Measurements from ENCODE around the gene PILRB.
"Not testable (repeated sequence)": the region's sequence is repeated elsewhere in the genome, so short reads cannot be mapped to it uniquely, and the experiment has no call there.

Gene PILRB

GRCh38 chr7:100382234-100382853 lies 24.4 kb downstream of the PILRB start:
- H3K4me3 ChIP-seq (ENCODE audit: low read length); H3K4me2 ChIP-seq (ENCODE audit: low read length); H3K9ac ChIP-seq (ENCODE audit: low read depth, low read length); H3K9me3 ChIP-seq (replicated peaks; ENCODE audit: low read length); H3K4me1 ChIP-seq (ENCODE audit: control insufficient read depth, insufficient read depth, low read length); H3K36me3 ChIP-seq (ENCODE audit: insufficient read depth, low read length): not testable (repeated sequence)
- peaks cover 19% of the 10 kb centered on the region for H3K27me3 ChIP-seq (ENCODE audit: control insufficient read depth, insufficient read depth, low read length)

- no peaks in the 10 kb centered on the region for H3K4me1 ChIP-seq (ENCODE audit: control insufficient read depth, insufficient read depth, low read length)
- H3K36me3 ChIP-seq (ENCODE audit: insufficient read depth, low read length): no peaks in the 10 kb centered on the region
- no peak overlapping the region for H3K4me3 ChIP-seq (ENCODE audit: low read length)
- H3K4me2 ChIP-seq (ENCODE audit: low read length): no peak overlapping the region
- H3K9me3 ChIP-seq (replicated peaks; ENCODE audit: low read length): no peaks in the 10 kb centered on the region
- H3K27me3 ChIP-seq (ENCODE audit: control insufficient read depth, insufficient read depth, low read length): peaks cover 36% of the 10 kb centered on the region
- no peak overlapping the region for H3K9ac ChIP-seq (ENCODE audit: low read depth, low read length)
These were observed 26.8 kb downstream of the PILRB start for GRCh38 chr7:100384628-100385294.

- Histone ChIP-seq H3K27me3 (ENCODE audit: control insufficient read depth, insufficient read depth, low read length) (peaks cover 49% of the 10 kb centered on the region), H3K4me1 (ENCODE audit: control insufficient read depth, insufficient read depth, low read length) (no peaks in the 10 kb centered on the region), H3K36me3 (ENCODE audit: insufficient read depth, low read length) (no peaks in the 10 kb centered on the region), H3K9ac (ENCODE audit: low read depth, low read length) (no peak overlapping the region), H3K9me3 (replicated peaks; ENCODE audit: low read length) (no peaks in the 10 kb centered on the region), H3K4me2 (ENCODE audit: low read length) (no peak overlapping the region), H3K4me3 (ENCODE audit: low read length) (no peak overlapping the region)
These were observed 29.0 kb downstream of the PILRB start for GRCh38 chr7:100386940-100387339.

GRCh38 chr7:100387695-100388094 lies 29.8 kb downstream of the PILRB start:
- Histone ChIP-seq H3K9ac (ENCODE audit: low read depth, low read length) (no peak overlapping the region), H3K4me1 (ENCODE audit: control insufficient read depth, insufficient read depth, low read length) (no peaks in the 10 kb centered on the region), H3K27me3 (ENCODE audit: control insufficient read depth, insufficient read depth, low read length) (peaks cover 54% of the 10 kb centered on the region), H3K4me2 (ENCODE audit: low read length) (no peak overlapping the region), H3K36me3 (ENCODE audit: insufficient read depth, low read length) (no peaks in the 10 kb centered on the region), H3K4me3 (ENCODE audit: low read length) (no peak overlapping the region), H3K9me3 (replicated peaks; ENCODE audit: low read length) (no peaks in the 10 kb centered on the region)

GRCh38 chr7:100389437-100390088 lies 31.6 kb downstream of the PILRB start:
- Histone ChIP-seq H3K27me3 (ENCODE audit: control insufficient read depth, insufficient read depth, low read length) (peaks cover 59% of the 10 kb centered on the region), H3K4me2 (ENCODE audit: low read length) (no peak overlapping the region), H3K9me3 (replicated peaks; ENCODE audit: low read length) (no peaks in the 10 kb centered on the region), H3K4me3 (ENCODE audit: low read length) (no peak overlapping the region), H3K9ac (ENCODE audit: low read depth, low read length) (no peak overlapping the region), H3K36me3 (ENCODE audit: insufficient read depth, low read length) (no peaks in the 10 kb centered on the region), H3K4me1 (ENCODE audit: control insufficient read depth, insufficient read depth, low read length) (no peaks in the 10 kb centered on the region)

GRCh38 chr7:100390286-100391009 lies 32.5 kb downstream of the PILRB start:
- Histone ChIP-seq H3K4me1 (ENCODE audit: control insufficient read depth, insufficient read depth, low read length) (no peaks in the 10 kb centered on the region), H3K9ac (ENCODE audit: low read depth, low read length) (no peak overlapping the region), H3K36me3 (ENCODE audit: insufficient read depth, low read length) (no peaks in the 10 kb centered on the region), H3K27me3 (ENCODE audit: control insufficient read depth, insufficient read depth, low read length) (peaks cover 56% of the 10 kb centered on the region), H3K4me3 (ENCODE audit: low read length) (no peak overlapping the region), H3K9me3 (replicated peaks; ENCODE audit: low read length) (no peaks in the 10 kb centered on the region), H3K4me2 (ENCODE audit: low read length) (no peak overlapping the region)

- H3K9me3 ChIP-seq (replicated peaks; ENCODE audit: low read length): no peaks in the 10 kb centered on the region
These were observed 35.5 kb downstream of the PILRB start for GRCh38 chr7:100393233-100393905.

GRCh38 chr7:100394077-100394476 lies 36.2 kb downstream of the PILRB start:
- Histone ChIP-seq H3K4me1 (ENCODE audit: control insufficient read depth, insufficient read depth, low read length) (no peaks in the 10 kb centered on the region), H3K9ac (ENCODE audit: low read depth, low read length) (no peak overlapping the region), H3K27me3 (ENCODE audit: control insufficient read depth, insufficient read depth, low read length) (peaks cover 55% of the 10 kb centered on the region), H3K36me3 (ENCODE audit: insufficient read depth, low read length) (no peaks in the 10 kb centered on the region), H3K4me3 (ENCODE audit: low read length) (no peak overlapping the region), H3K9me3 (replicated peaks; ENCODE audit: low read length) (no peaks in the 10 kb centered on the region), H3K4me2 (ENCODE audit: low read length) (no peak overlapping the region)

More at GRCh38 chr7:100393233-100393905, 35.5 kb downstream of the PILRB start:
- H3K27me3 ChIP-seq (ENCODE audit: control insufficient read depth, insufficient read depth, low read length): peaks cover 51% of the 10 kb centered on the region
- H3K4me3 ChIP-seq (ENCODE audit: low read length): no peak overlapping the region
- no peak overlapping the region for H3K9ac ChIP-seq (ENCODE audit: low read depth, low read length)
- H3K4me1 ChIP-seq (ENCODE audit: control insufficient read depth, insufficient read depth, low read length): no peaks in the 10 kb centered on the region
- no peaks in the 10 kb centered on the region for H3K36me3 ChIP-seq (ENCODE audit: insufficient read depth, low read length)
- H3K4me2 ChIP-seq (ENCODE audit: low read length): no peak overlapping the region

- peaks cover 38% of the 10 kb centered on the region for H3K27me3 ChIP-seq (ENCODE audit: control insufficient read depth, insufficient read depth, low read length)
- no peaks in the 10 kb centered on the region for H3K36me3 ChIP-seq (ENCODE audit: insufficient read depth, low read length)
- no peak overlapping the region for H3K4me2 ChIP-seq (ENCODE audit: low read length)
- H3K9ac ChIP-seq (ENCODE audit: low read depth, low read length): no peak overlapping the region
- no peaks in the 10 kb centered on the region for H3K9me3 ChIP-seq (replicated peaks; ENCODE audit: low read length)
- no peaks in the 10 kb centered on the region for H3K4me1 ChIP-seq (ENCODE audit: control insufficient read depth, insufficient read depth, low read length)
- no peak overlapping the region for H3K4me3 ChIP-seq (ENCODE audit: low read length)
These were observed 38.6 kb downstream of the PILRB start for GRCh38 chr7:100396421-100396982.

GRCh38 chr7:100397315-100398081 lies 39.6 kb downstream of the PILRB start:
- Histone ChIP-seq H3K4me1 (ENCODE audit: control insufficient read depth, insufficient read depth, low read length) (no peaks in the 10 kb centered on the region), H3K4me3 (ENCODE audit: low read length) (no peak overlapping the region), H3K27me3 (ENCODE audit: control insufficient read depth, insufficient read depth, low read length) (peaks cover 38% of the 10 kb centered on the region), H3K36me3 (ENCODE audit: insufficient read depth, low read length) (no peaks in the 10 kb centered on the region), H3K4me2 (ENCODE audit: low read length) (no peak overlapping the region), H3K9ac (ENCODE audit: low read depth, low read length) (no peak overlapping the region), H3K9me3 (replicated peaks; ENCODE audit: low read length) (no peaks in the 10 kb centered on the region)
